Vagina (tissue), 2 donors: ENCODE results near the gene PALM2AKAP2.

Experiments used
- POLR2A ChIP-seq, 2 donors: fragments of 450-650 bp; IDR thresholded peaks; one replicate each; pipeline ENCODE4 v1.6.1; 2017; ENCODE audit warnings: antibody characterized with exemption in 2 of 2, mild to moderate bottlenecking in 2 of 2, moderate library complexity in 2 of 2
- POLR2AphosphoS5 ChIP-seq, 2 donors: sonication (generic); formaldehyde crosslinking; IDR thresholded peaks; one replicate each; pipeline ENCODE4 v1.9.0; 2017; ENCODE audit warnings: antibody characterized with exemption in 2 of 2, mild to moderate bottlenecking in 2 of 2, low read depth in 1 of 2; ENCODE audit not compliant: insufficient read depth in 1 of 2
- TF ChIP-seq, protein P1 (sequence below), 3 experiments: fragments of 450-650 bp in 2 of 3; fragments of 200-600 bp in 1 of 3; sonication (generic) in 1 of 3; IDR thresholded peaks; one replicate each; pipeline ENCODE4 v1.5.1; 2017 to 2019; ENCODE audit warnings: antibody characterized with exemption in 3 of 3, mild to moderate bottlenecking in 2 of 3, moderate library complexity in 2 of 3

DNA sequence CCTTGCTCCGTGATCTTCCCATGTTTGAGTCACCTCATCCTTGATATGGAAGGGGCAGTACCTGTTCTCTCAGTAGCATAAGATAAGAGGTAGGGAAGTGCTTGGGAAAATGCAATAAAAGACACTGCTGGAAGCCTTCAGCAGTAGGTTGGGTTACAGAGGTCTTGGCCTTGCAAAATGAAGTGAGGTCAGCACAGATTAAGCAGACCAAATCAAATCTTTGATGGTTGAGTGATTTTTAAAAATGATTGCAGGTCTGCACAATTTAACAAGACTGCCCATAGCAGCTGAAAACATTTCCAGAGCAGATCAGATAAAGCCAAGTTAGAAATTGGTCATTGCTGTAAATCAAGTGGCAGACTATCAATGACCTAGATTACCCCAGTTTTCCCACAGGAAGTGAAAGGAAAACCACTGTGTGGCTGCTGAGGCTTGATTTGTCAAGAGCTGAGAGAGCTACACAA is 32.9 kb downstream of the PALM2AKAP2 start:
- TF ChIP-seq, protein P1, sequence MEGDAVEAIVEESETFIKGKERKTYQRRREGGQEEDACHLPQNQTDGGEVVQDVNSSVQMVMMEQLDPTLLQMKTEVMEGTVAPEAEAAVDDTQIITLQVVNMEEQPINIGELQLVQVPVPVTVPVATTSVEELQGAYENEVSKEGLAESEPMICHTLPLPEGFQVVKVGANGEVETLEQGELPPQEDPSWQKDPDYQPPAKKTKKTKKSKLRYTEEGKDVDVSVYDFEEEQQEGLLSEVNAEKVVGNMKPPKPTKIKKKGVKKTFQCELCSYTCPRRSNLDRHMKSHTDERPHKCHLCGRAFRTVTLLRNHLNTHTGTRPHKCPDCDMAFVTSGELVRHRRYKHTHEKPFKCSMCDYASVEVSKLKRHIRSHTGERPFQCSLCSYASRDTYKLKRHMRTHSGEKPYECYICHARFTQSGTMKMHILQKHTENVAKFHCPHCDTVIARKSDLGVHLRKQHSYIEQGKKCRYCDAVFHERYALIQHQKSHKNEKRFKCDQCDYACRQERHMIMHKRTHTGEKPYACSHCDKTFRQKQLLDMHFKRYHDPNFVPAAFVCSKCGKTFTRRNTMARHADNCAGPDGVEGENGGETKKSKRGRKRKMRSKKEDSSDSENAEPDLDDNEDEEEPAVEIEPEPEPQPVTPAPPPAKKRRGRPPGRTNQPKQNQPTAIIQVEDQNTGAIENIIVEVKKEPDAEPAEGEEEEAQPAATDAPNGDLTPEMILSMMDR (IDR thresholded peaks at IDR 0.05) = no peak
- TF ChIP-seq POLR2AphosphoS5 (IDR thresholded peaks at IDR 0.05; ENCODE audit: insufficient read depth in 1 of 2, low read depth in 1 of 2) = no peak
- no peak for TF ChIP-seq POLR2A (IDR thresholded peaks at IDR 0.05)
